ENCODE measurements around the gene SLC16A10.

DNA sequence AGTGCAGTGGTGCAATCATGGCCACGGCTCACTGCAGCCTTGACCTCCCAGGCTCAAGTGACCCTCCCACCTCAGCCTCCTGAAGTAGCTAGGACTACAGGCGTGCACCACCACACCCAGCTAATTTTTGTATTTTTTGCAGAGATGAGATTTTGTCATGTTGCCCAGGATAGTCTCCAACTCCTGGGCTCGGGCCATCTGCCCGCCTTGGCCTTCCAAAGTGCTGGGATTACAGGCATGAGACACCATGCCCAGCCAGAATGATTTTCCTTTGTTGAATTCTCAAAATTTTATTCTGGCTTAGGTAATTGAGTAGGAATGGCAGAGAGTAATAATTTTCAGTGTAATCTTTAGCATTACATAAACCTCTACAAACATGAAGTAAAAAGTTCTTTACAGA, 37.1 kb downstream of the SLC16A10 start:
- TF ChIP-seq EZH2 (IDR thresholded peaks at IDR 0.05) = no peak
- TF ChIP-seq, protein P1, sequence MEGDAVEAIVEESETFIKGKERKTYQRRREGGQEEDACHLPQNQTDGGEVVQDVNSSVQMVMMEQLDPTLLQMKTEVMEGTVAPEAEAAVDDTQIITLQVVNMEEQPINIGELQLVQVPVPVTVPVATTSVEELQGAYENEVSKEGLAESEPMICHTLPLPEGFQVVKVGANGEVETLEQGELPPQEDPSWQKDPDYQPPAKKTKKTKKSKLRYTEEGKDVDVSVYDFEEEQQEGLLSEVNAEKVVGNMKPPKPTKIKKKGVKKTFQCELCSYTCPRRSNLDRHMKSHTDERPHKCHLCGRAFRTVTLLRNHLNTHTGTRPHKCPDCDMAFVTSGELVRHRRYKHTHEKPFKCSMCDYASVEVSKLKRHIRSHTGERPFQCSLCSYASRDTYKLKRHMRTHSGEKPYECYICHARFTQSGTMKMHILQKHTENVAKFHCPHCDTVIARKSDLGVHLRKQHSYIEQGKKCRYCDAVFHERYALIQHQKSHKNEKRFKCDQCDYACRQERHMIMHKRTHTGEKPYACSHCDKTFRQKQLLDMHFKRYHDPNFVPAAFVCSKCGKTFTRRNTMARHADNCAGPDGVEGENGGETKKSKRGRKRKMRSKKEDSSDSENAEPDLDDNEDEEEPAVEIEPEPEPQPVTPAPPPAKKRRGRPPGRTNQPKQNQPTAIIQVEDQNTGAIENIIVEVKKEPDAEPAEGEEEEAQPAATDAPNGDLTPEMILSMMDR (IDR thresholded peaks at IDR 0.05) = no peak
